ENCODE results near the gene FSHR.

- TF ChIP-seq, protein P1, sequence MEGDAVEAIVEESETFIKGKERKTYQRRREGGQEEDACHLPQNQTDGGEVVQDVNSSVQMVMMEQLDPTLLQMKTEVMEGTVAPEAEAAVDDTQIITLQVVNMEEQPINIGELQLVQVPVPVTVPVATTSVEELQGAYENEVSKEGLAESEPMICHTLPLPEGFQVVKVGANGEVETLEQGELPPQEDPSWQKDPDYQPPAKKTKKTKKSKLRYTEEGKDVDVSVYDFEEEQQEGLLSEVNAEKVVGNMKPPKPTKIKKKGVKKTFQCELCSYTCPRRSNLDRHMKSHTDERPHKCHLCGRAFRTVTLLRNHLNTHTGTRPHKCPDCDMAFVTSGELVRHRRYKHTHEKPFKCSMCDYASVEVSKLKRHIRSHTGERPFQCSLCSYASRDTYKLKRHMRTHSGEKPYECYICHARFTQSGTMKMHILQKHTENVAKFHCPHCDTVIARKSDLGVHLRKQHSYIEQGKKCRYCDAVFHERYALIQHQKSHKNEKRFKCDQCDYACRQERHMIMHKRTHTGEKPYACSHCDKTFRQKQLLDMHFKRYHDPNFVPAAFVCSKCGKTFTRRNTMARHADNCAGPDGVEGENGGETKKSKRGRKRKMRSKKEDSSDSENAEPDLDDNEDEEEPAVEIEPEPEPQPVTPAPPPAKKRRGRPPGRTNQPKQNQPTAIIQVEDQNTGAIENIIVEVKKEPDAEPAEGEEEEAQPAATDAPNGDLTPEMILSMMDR (IDR thresholded peaks at IDR 0.05) = no peak
- TF ChIP-seq POLR2A (IDR thresholded peaks at IDR 0.05) = no peak
These were observed 25.3 kb downstream of the FSHR start for GRCh38 chr2:49129034-49129433.
